Glutamatergic neuron (in vitro differentiated cells): ENCODE measurements around the gene CHCHD5. TPM values are rescaled to one million over a fixed set of nuclear protein-coding genes. Genes with fewer than 3 reads are reported as not detected.

Experiments used
- DNase-seq: peaks from one replicate; pipeline ENCODE4 v3.0.0; 2022
- H3K27ac Mint-ChIP-seq: one replicate; pipeline ENCODE4 v1.8.0; 2020; ENCODE audit warnings: mild to moderate bottlenecking, mixed read lengths, inconsistent platforms; ENCODE audit not compliant: unreplicated experiment
- H3K27me3 Mint-ChIP-seq: one replicate; pipeline ENCODE4 v1.8.0; 2020; ENCODE audit warnings: mild to moderate bottlenecking, moderate library complexity, mixed read lengths, inconsistent platforms; ENCODE audit not compliant: unreplicated experiment
- H3K36me3 Mint-ChIP-seq: one replicate; pipeline ENCODE4 v1.8.0; 2020; ENCODE audit warnings: mild to moderate bottlenecking, mixed read lengths, inconsistent platforms; ENCODE audit not compliant: unreplicated experiment
- H3K4me1 Mint-ChIP-seq: one replicate; pipeline ENCODE4 v1.8.0; 2020; ENCODE audit warnings: mild to moderate bottlenecking, low read depth, mixed read lengths, inconsistent platforms; ENCODE audit not compliant: unreplicated experiment
- H3K4me3 Mint-ChIP-seq: one replicate; pipeline ENCODE4 v1.8.0; 2020; ENCODE audit warnings: mild to moderate bottlenecking, mixed read lengths, inconsistent platforms; ENCODE audit not compliant: unreplicated experiment
- H3K9me3 Mint-ChIP-seq: one replicate; pipeline ENCODE4 v1.8.0; 2020; ENCODE audit warnings: mild to moderate bottlenecking, moderate library complexity, mixed read lengths, inconsistent platforms; ENCODE audit not compliant: unreplicated experiment
- total RNA-seq: library from RNA; stranded (reverse); fragmentation: NEBNext Ultra II Directional; extraction: Animal tissue kit (Norgen Biotek cat#: 25700); gene quantifications from one replicate; pipeline ENCODE4 v1.2.1, GENCODE V29; 2021; ENCODE audit not compliant: unreplicated experiment
- TF ChIP-seq, protein P1 (sequence below): fragments of 200-600 bp; sonication (generic); IDR thresholded peaks from one replicate; pipeline ENCODE4 v1.5.0; 2021; ENCODE audit not compliant: partially characterized antibody, unreplicated experiment

Gene CHCHD5
- total RNA-seq, 1 donor from 2014 or later: 24.4 TPM

DNA sequence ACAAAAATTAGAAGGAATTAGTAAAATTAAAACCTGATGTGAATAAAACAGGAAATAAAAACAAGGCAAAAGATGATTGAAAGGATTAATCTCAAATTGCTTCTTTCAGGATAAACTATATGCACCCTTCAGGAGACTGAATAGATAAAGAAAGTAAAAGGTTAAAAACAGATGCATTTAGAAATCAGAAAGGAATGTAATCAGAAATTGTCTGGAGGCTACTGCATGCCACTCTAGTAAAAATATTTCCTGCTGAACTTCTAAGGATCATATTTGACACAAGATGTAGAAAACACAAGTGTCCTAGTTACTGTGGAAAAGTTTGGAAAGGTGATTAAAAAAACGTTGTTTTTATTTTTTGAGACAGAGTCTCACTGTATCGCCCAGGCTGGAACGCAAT, 16.2 kb downstream of the CHCHD5 start:
- Mint-ChIP-seq H3K27me3 (no peaks in the 10 kb centered on the region), H3K27ac (no peak overlapping the region), H3K36me3 (no peaks in the 10 kb centered on the region), H3K4me3 (no peak overlapping the region), H3K4me1 (no peaks in the 10 kb centered on the region), H3K9me3 (peaks cover 2% of the 10 kb centered on the region)
- TF ChIP-seq, protein P1, sequence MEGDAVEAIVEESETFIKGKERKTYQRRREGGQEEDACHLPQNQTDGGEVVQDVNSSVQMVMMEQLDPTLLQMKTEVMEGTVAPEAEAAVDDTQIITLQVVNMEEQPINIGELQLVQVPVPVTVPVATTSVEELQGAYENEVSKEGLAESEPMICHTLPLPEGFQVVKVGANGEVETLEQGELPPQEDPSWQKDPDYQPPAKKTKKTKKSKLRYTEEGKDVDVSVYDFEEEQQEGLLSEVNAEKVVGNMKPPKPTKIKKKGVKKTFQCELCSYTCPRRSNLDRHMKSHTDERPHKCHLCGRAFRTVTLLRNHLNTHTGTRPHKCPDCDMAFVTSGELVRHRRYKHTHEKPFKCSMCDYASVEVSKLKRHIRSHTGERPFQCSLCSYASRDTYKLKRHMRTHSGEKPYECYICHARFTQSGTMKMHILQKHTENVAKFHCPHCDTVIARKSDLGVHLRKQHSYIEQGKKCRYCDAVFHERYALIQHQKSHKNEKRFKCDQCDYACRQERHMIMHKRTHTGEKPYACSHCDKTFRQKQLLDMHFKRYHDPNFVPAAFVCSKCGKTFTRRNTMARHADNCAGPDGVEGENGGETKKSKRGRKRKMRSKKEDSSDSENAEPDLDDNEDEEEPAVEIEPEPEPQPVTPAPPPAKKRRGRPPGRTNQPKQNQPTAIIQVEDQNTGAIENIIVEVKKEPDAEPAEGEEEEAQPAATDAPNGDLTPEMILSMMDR: no peak
- DNase-seq: no peak

DNA sequence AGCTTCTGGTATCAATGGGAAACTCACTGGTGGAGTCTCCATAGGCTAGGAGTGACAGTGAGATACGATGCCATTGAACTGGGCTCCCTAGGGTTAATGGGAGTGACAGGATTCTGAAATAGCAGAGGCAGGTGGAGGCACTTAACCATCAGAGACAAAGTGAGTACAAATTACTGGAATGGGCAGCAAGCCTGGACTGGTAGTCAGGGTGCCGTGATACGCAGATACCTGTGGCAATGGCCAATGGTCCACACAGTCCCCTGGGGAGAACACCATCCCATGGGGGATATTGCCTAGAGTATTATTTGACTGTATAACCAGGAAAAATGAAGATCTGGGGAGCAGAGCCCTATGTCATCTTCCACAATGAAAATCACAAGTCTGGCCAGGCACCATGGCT, 17.3 kb downstream of the CHCHD5 start:
- DNase-seq: no peak
- H3K27ac Mint-ChIP-seq: no peak overlapping the region
- H3K27me3 Mint-ChIP-seq: no peaks in the 10 kb centered on the region
- TF ChIP-seq, protein P1: no peak
- H3K9me3 Mint-ChIP-seq: peaks cover 2% of the 10 kb centered on the region
- no peaks in the 10 kb centered on the region for H3K4me1 Mint-ChIP-seq
- no peaks in the 10 kb centered on the region for H3K36me3 Mint-ChIP-seq
- H3K4me3 Mint-ChIP-seq: no peak overlapping the region

DNA sequence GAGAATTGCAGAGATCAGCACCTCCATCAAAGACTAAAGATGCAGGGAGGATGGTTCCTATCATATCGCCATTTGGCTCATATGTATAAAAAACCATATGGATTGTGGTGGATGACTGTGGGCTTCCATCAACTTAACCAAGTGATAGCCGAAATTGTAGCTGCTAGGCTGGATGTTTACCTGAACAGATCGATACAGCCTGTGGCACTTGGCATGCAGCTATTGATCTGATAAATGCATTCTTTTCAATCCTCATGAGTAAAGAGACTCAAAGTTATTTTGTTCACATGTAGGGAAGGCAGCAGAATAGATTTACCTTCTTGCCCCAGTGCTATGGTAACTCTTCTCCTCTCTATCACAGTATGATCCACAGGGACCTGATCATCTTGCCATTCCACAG, 18.5 kb downstream of the CHCHD5 start:
- Mint-ChIP-seq H3K4me3 (no peak overlapping the region), H3K36me3 (no peaks in the 10 kb centered on the region), H3K9me3 (peaks cover 2% of the 10 kb centered on the region), H3K4me1 (no peaks in the 10 kb centered on the region), H3K27me3 (no peaks in the 10 kb centered on the region), H3K27ac (no peak overlapping the region)
- TF ChIP-seq, protein P1: no peak
- DNase-seq: no peak

DNA sequence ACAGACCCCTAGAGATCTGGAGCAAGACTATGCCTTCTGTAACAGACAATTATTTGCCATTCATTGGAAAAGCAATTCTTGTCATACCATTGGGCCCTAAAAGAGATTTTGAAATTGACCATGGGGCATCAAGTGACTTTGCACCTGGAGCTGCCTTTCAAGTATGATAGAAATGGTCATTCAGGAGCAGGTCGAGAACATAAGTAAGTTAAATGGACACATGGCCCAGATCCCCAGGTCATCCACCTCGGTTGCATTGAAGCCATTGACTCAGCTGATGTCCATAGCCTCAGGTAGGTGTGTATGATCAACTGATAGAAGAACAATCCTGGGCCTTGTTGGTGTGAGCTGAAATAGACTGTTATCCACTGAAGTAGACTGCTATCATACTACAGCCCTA, 19.3 kb downstream of the CHCHD5 start:
- Mint-ChIP-seq H3K4me1 (no peaks in the 10 kb centered on the region), H3K27me3 (no peaks in the 10 kb centered on the region), H3K27ac (no peak overlapping the region), H3K9me3 (peaks cover 2% of the 10 kb centered on the region), H3K4me3 (no peak overlapping the region), H3K36me3 (no peaks in the 10 kb centered on the region)
- DNase-seq: no peak
- TF ChIP-seq, protein P1: no peak

DNA sequence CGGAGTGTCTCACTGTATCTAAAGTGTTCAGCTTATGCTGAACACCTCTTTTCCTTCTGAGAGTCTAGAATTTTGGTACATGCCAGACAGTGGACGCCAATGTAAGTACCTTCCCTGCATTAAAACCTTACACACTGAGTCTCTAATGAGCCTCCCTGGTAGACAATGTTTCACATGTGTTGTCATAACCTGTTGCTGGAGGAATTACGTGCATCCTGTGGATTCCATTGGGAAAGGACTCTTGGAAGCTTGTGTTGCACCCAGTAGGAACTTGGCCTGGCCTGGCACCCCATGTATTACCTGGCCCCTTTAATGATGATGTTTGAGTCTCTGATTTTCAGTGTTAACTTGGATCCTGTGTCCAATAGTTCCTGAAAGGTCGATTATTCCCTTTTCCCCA, 20.5 kb downstream of the CHCHD5 start:
- Mint-ChIP-seq H3K4me3 (no peak overlapping the region), H3K4me1 (no peaks in the 10 kb centered on the region), H3K27me3 (no peaks in the 10 kb centered on the region), H3K27ac (no peak overlapping the region), H3K9me3 (peaks cover 2% of the 10 kb centered on the region), H3K36me3 (no peaks in the 10 kb centered on the region)
- no peak for DNase-seq
- TF ChIP-seq, protein P1: no peak
